IMR-90 (cell line): ENCODE measurements around the gene PPP1R17. TPM values are rescaled to one million over a fixed set of nuclear protein-coding genes. Genes with fewer than 3 reads are reported as not detected.

ENCODE experiments used
- ATAC-seq: fragments of 200-7000 bp; cut with Tn5 transposase; 2 replicates; pipeline ENCODE4 v1.9.1; 2020; ENCODE audit warnings: low read depth, mild to moderate bottlenecking, moderate library complexity
- BruUV-seq: library from RNA; stranded (reverse); fragments of 400-500 nt; replicated peaks from 2 replicates; lab custom pipeline; 2021; lab: Mats Ljungman, UMichigan
- CTCF ChIA-PET: fragments of 300-600 bp; formaldehyde crosslinking; extraction: SDS; loops from one replicate; lab custom pipeline; 2021; ENCODE audit warnings: antibody characterized with exemption; lab: Yijun Ruan, JAX
- POLR2A ChIA-PET: fragments of 300-600 bp; sonication (Branson Sonifier 250); formaldehyde crosslinking; loops from one replicate; lab custom pipeline; 2022; ENCODE audit warnings: antibody characterized with exemption; ENCODE audit not compliant: unreplicated experiment; lab: Charles Lee
- DNase-seq: peaks from one replicate; pipeline ENCODE4 v3.0.0; 2013
- H2AFZ ChIP-seq: replicated peaks from 2 replicates; pipeline ENCODE3; 2013; ENCODE audit warnings: low read length, mild to moderate bottlenecking; ENCODE audit not compliant: poor library complexity
- H2AK5ac ChIP-seq: 2 replicates; pipeline ENCODE4 v1.6.1; 2013; ENCODE audit warnings: low read depth, low read length, inconsistent platforms
- H2AK9ac ChIP-seq: replicated peaks from 2 replicates; pipeline ENCODE3; 2013; ENCODE audit warnings: mild to moderate bottlenecking, low read depth, low read length, moderate library complexity; ENCODE audit not compliant: poor library complexity
- H2BK120ac ChIP-seq: 2 replicates; pipeline ENCODE4 v1.6.1; 2013; ENCODE audit warnings: low read depth, low read length, inconsistent platforms
- H2BK15ac ChIP-seq: 3 replicates; pipeline ENCODE4 v1.6.1; 2013; ENCODE audit warnings: low read depth, low read length, inconsistent platforms
- H2BK20ac ChIP-seq: 2 replicates; pipeline ENCODE4 v1.6.1; 2013; ENCODE audit warnings: low read depth, mild to moderate bottlenecking, inconsistent platforms, low read length, moderate library complexity
- H2BK5ac ChIP-seq: 2 replicates; pipeline ENCODE4 v1.6.1; 2013; ENCODE audit warnings: mild to moderate bottlenecking, low read depth, low read length, inconsistent platforms; ENCODE audit not compliant: poor library complexity, severe bottlenecking
- H3K14ac ChIP-seq: replicated peaks from 2 replicates; pipeline ENCODE4 v1.6.1; 2013; ENCODE audit warnings: low read depth, low read length, inconsistent platforms
- H3K18ac ChIP-seq: 2 replicates; pipeline ENCODE4 v1.6.1; 2013; ENCODE audit warnings: low read depth, low read length, control low read depth
- H3K23ac ChIP-seq: 2 replicates; pipeline ENCODE4 v1.6.1; 2013; ENCODE audit warnings: low read depth, low read length, inconsistent platforms
- H3K27ac ChIP-seq: 2 replicates; pipeline ENCODE4 v1.5.1; 2013; ENCODE audit warnings: mild to moderate bottlenecking, control low read depth, low read length; ENCODE audit not compliant: insufficient read depth
- H3K27me3 ChIP-seq: 2 replicates; pipeline ENCODE4 v1.6.1; 2013; ENCODE audit warnings: low read length; ENCODE audit not compliant: control insufficient read depth, insufficient read depth
- H3K36me3 ChIP-seq: 2 replicates; pipeline ENCODE4 v1.6.1; 2013; ENCODE audit warnings: low read length, mixed read lengths; ENCODE audit not compliant: control insufficient read depth, insufficient read depth
- H3K4ac ChIP-seq: 2 replicates; pipeline ENCODE4 v1.6.1; 2013; ENCODE audit warnings: low read depth, low read length, inconsistent platforms
- H3K4me1 ChIP-seq: 2 replicates; pipeline ENCODE4 v1.6.1; 2013; ENCODE audit warnings: low read length, mixed read lengths; ENCODE audit not compliant: control insufficient read depth, insufficient read depth
- H3K4me2 ChIP-seq: 2 replicates; pipeline ENCODE4 v1.6.1; 2013; ENCODE audit warnings: low read depth, mild to moderate bottlenecking, control low read depth, low read length, moderate library complexity
- H3K4me3 ChIP-seq: 2 replicates; pipeline ENCODE4 v1.5.1; 2013; ENCODE audit warnings: low read depth, mild to moderate bottlenecking, control low read depth, low read length, moderate library complexity; ENCODE audit not compliant: insufficient read depth
- H3K56ac ChIP-seq: 2 replicates; pipeline ENCODE4 v1.6.1; 2013; ENCODE audit warnings: low read length, inconsistent platforms; ENCODE audit not compliant: insufficient read depth; ENCODE audit errors: extremely low read depth
- H3K79me1 ChIP-seq, 2 experiments: 2 replicates each; pipeline ENCODE4 v1.6.1; 2013; ENCODE audit warnings: low read length in 2 of 2, inconsistent platforms in 1 of 2, low read depth in 1 of 2
- H3K9ac ChIP-seq: 2 replicates; pipeline ENCODE4 v1.6.1; 2013; ENCODE audit warnings: low read depth, low read length, control low read depth
- H3K9me1 ChIP-seq: 2 replicates; pipeline ENCODE4 v1.6.1; 2013; ENCODE audit warnings: low read length, inconsistent platforms; ENCODE audit not compliant: insufficient read depth
- H3K9me3 ChIP-seq: 2 replicates; pipeline ENCODE4 v1.6.1; 2013; ENCODE audit warnings: low read length; ENCODE audit not compliant: control insufficient read depth, insufficient read depth
- H4K20me1 ChIP-seq: 2 replicates; pipeline ENCODE4 v1.6.1; 2013; ENCODE audit warnings: low read length, inconsistent platforms; ENCODE audit not compliant: insufficient read depth
- H4K5ac ChIP-seq: 2 replicates; pipeline ENCODE4 v1.6.1; 2013; ENCODE audit warnings: mild to moderate bottlenecking, low read depth, low read length, control low read depth
- H4K8ac ChIP-seq, 2 experiments: 2 replicates each; pipeline ENCODE4 v1.6.1; 2013; ENCODE audit warnings: low read depth in 2 of 2, low read length in 2 of 2, control low read depth in 1 of 2, inconsistent platforms in 1 of 2
- H4K91ac ChIP-seq: 2 replicates; pipeline ENCODE4 v1.6.1; 2013; ENCODE audit warnings: low read depth, low read length, inconsistent platforms; ENCODE audit not compliant: insufficient read depth
- MAFK ChIP-seq: IDR thresholded peaks from 2 replicates; pipeline ENCODE4 v1.6.1; 2012; ENCODE audit warnings: low read depth, low read length, improper control_type of control experiment
- SMC3 ChIP-seq: fragments of 150-350 bp; IDR thresholded peaks from 2 replicates; pipeline ENCODE4 v1.6.1; 2016; ENCODE audit warnings: low read depth, mild to moderate bottlenecking, antibody characterized with exemption, low read length, moderate library complexity
- WGBS, 2 experiments: methylation state at CpG; one replicate each; pipeline versions ENCODE4 v1.1.5 to v1.1.7; 2013; ENCODE audit warnings: missing lambda C conversion rate in 2 of 2; ENCODE audit not compliant: insufficient read length in 1 of 2; ENCODE audit errors: extremely low coverage in 2 of 2; 5-methylcytosine and 5-hydroxymethylcytosine counted together
- dilution Hi-C: fragments of 300-500 bp; cut with HindIII; formaldehyde crosslinking; loops from one replicate; pipeline ENCODE4 v1.14.3; 2018; ENCODE audit warnings: low sequenced_read_pairs; ENCODE audit not compliant: unreplicated experiment
- in situ Hi-C: fragments of 300-500 bp; cut with MboI; formaldehyde crosslinking; loops from 3 replicates; pipeline ENCODE4 v1.14.3; 2019; ENCODE audit warnings: low sequenced_read_pairs, inconsistent platforms, mixed read lengths
- intact Hi-C: fragments of 100-400 bp; cut with micrococcal nuclease; formaldehyde crosslinking; loops from 2 replicates; pipeline ENCODE4 v1.10.0; 2022
- polyA plus RNA-seq, 3 experiments: library from polyadenylated mRNA; depleted of rRNA; stranded (reverse); fragments of >200 nt; gene quantifications; 2 replicates each; pipeline ENCODE4 v1.2.3, GENCODE V29; 2012; ENCODE audit warnings: low replicate concordance in 1 of 3
- total RNA-seq: library from RNA; depleted of rRNA; stranded (reverse); fragments of >200 nt; gene quantifications from 2 replicates; pipeline ENCODE4 v1.2.3, GENCODE V29; 2012; rRNA removed

PPP1R17 gene
- total and polyA plus RNA-seq, 2 of the 4 experiments (the other 2 are of a cell fraction) = not detected

GRCh38 chr7:31751726-31752125, 64.7 kb downstream of the PPP1R17 start:
- Histone ChIP-seq H3K4ac (no peak overlapping the region), H3K23ac (no peak overlapping the region), H4K91ac (no peak overlapping the region), H3K27me3 (no peaks in the 10 kb centered on the region), H3K9me3 (no peaks in the 10 kb centered on the region; the same call in 1 of the 2 replicates), H2AK9ac (no peak overlapping the region), H3K4me1 (no peaks in the 10 kb centered on the region), H2AK5ac (no peak overlapping the region), H3K18ac (no peak overlapping the region), H2BK120ac (no peak overlapping the region), H2AFZ (no peak overlapping the region), H3K4me3 (no peak overlapping the region), H2BK5ac (no peak overlapping the region), H4K8ac (no peak overlapping the region), H3K4me2 (no peak overlapping the region), H2BK20ac (no peak overlapping the region), H4K5ac (no peak overlapping the region), H2BK15ac (no peak overlapping the region), H4K20me1 (no peaks in the 10 kb centered on the region), H3K9me1 (0 out of 2 replicates have a peak, but pooled peaks cover 3% of the 10 kb centered on the region), H3K9ac (no peak overlapping the region), H3K14ac (no peak overlapping the region), H3K56ac (no peak overlapping the region), H3K79me1 (no peaks in the 10 kb centered on the region), H3K36me3 (no peaks in the 10 kb centered on the region), H3K27ac (no peak overlapping the region)
- in situ Hi-C loops (no loop called here), dilution Hi-C loops (no loop called here), intact Hi-C loops (no loop called here)
- no CpG with 5 or more reads among the region's 4 CpGs for WGBS, 2 experiments
- TF ChIP-seq MAFK = no peak
- TF ChIP-seq SMC3 = no peak
- BruUV-seq = no TSS peak
- ChIA-PET CTCF (no interaction called here), POLR2A (no interaction called here)
- DNase-seq (no peak), ATAC-seq (no peak)

Other genes with a start within 250 kb of the PPP1R17 start
- gene ITPRID1, start 173.1 kb upstream of the PPP1R17 start, total RNA-seq = not detected in 2 replicates
- not detected in 2 replicates for gene ITPRID1, start 173.1 kb upstream of the PPP1R17 start, polyA plus RNA-seq (2012; rRNA removed)